GM12878 (cell line): ENCODE results near the gene S1PR4. TPM values are rescaled to one million over a fixed set of nuclear protein-coding genes. Genes with fewer than 3 reads are reported as not detected.

Experiments
- ATAC-seq: fragments of 200-7000 bp; cut with Tn5 transposase; 3 replicates; pipeline ENCODE4 v1.9.1; 2020; ENCODE audit warnings: mild to moderate bottlenecking, moderate library complexity
- BruUV-seq: library from RNA; stranded (reverse); fragments of 400-500 nt; replicated peaks from 2 replicates; lab custom pipeline; 2021; lab: Mats Ljungman, UMichigan
- CTCF ChIA-PET: fragments of 300-600 bp; sonication (Branson Sonifier 250); formaldehyde crosslinking; extraction: SDS; loops from one replicate; lab custom pipeline; 2021; ENCODE audit warnings: inconsistent platforms; lab: Yijun Ruan, JAX
- POLR2A ChIA-PET: fragments of 350-600 bp; formaldehyde crosslinking; extraction: SDS; loops from one replicate; lab custom pipeline; 2021; ENCODE audit warnings: inconsistent platforms; lab: Charles Lee
- RAD21 ChIA-PET: fragments of 300-600 bp; sonication (Branson Sonifier 250); formaldehyde crosslinking; loops from one replicate; lab custom pipeline; 2023; ENCODE audit warnings: antibody characterized with exemption; ENCODE audit not compliant: unreplicated experiment; lab: Charles Lee
- SMC1A ChIA-PET: fragments of 300-600 bp; sonication (Branson Sonifier 250); formaldehyde crosslinking; loops from one replicate; lab custom pipeline; 2023; ENCODE audit not compliant: unreplicated experiment, uncharacterized antibody; lab: Charles Lee
- DNase-seq: peaks from one replicate; pipeline ENCODE4 v3.0.0-alpha.2; 2011; ENCODE audit warnings: low read depth, low spot score
- FAIRE-seq: peaks from 3 replicates; lab custom pipeline; 2011; peaks lifted over from hg19 to GRCh38; lab: Jason Lieb, UNC
- H2AFZ ChIP-seq: 2 replicates; pipeline ENCODE4 v1.6.0; 2011; ENCODE audit warnings: low read depth, low read length, control low read depth; ENCODE audit not compliant: control insufficient read depth
- H3K27ac ChIP-seq: 2 replicates; pipeline ENCODE4 v1.5.1; 2011; ENCODE audit warnings: control low read depth; ENCODE audit not compliant: control insufficient read depth, insufficient read depth
- H3K27me3 ChIP-seq, 2 experiments: replicated peaks in 1 of 2; 2 replicates each; pipeline versions ENCODE4 v1.6.0 to v1.6.1; 2011; ENCODE audit warnings: low read length in 1 of 2; ENCODE audit not compliant: control insufficient read depth in 2 of 2, insufficient read depth in 2 of 2
- H3K36me3 ChIP-seq, 2 experiments: 2 replicates each; pipeline ENCODE4 v1.5.1; 2011; ENCODE audit warnings: low read length in 1 of 2; ENCODE audit not compliant: control insufficient read depth in 2 of 2, insufficient read depth in 2 of 2
- H3K4me1 ChIP-seq: 2 replicates; pipeline ENCODE4 v1.6.1; 2011; ENCODE audit warnings: mild to moderate bottlenecking, low read length, moderate library complexity, mixed read lengths; ENCODE audit not compliant: control insufficient read depth, insufficient read depth
- H3K4me2 ChIP-seq: 2 replicates; pipeline ENCODE4 v1.6.0; 2011; ENCODE audit warnings: control low read depth; ENCODE audit not compliant: control insufficient read depth, insufficient read depth
- H3K4me3 ChIP-seq: fragments of 200-600 bp; sonication (generic); 2 replicates; pipeline ENCODE4 v1.5.1; 2016
- H3K79me2 ChIP-seq: 2 replicates; pipeline ENCODE4 v1.6.0; 2011; ENCODE audit warnings: low read length; ENCODE audit not compliant: control insufficient read depth, insufficient read depth
- H3K9ac ChIP-seq: 2 replicates; pipeline ENCODE4 v1.8.0; 2011; ENCODE audit warnings: low read length, control low read depth, mixed read lengths; ENCODE audit not compliant: control insufficient read depth, insufficient read depth
- H3K9me3 ChIP-seq: replicated peaks from 3 replicates; pipeline ENCODE4 v1.5.1; 2011; ENCODE audit warnings: mild to moderate bottlenecking, low read length; ENCODE audit not compliant: control insufficient read depth, insufficient read depth
- H4K20me1 ChIP-seq: 2 replicates; pipeline ENCODE4 v1.6.0; 2011; ENCODE audit not compliant: control insufficient read depth, insufficient read depth
- CEBPB ChIP-seq, 2 experiments: fragments of 150-350 bp in 1 of 2; IDR thresholded peaks; 2 replicates each; pipeline ENCODE4 v1.6.1; 2012 to 2014; ENCODE audit warnings: low read depth in 2 of 2, low read length in 2 of 2, borderline replicate concordance in 1 of 2, inconsistent platforms in 1 of 2
- NR2C2 ChIP-seq: IDR thresholded peaks from 2 replicates; pipeline ENCODE4 v1.6.1; 2011; ENCODE audit warnings: borderline replicate concordance, low read depth; ENCODE audit not compliant: control insufficient read depth, insufficient read length
- POU2F2 ChIP-seq: IDR thresholded peaks from 3 replicates; pipeline ENCODE4 v1.6.1; 2011; ENCODE audit warnings: low read depth, mild to moderate bottlenecking, low read length, borderline replicate concordance
- RAD21 ChIP-seq: IDR thresholded peaks from 2 replicates; pipeline ENCODE4 v1.6.1; 2011; ENCODE audit warnings: mild to moderate bottlenecking, low read depth, low read length, moderate library complexity; ENCODE audit not compliant: insufficient read depth
- SMAD5 ChIP-seq: IDR thresholded peaks from 2 replicates; pipeline ENCODE4 v1.6.1; 2016; ENCODE audit warnings: antibody characterized with exemption, low read depth
- TCF7 ChIP-seq: IDR thresholded peaks from 2 replicates; pipeline ENCODE4 v1.6.1; 2014; ENCODE audit warnings: antibody characterized with exemption, borderline replicate concordance
- WGBS: methylation state at CpG from one replicate; pipeline ENCODE4 v1.1.6; 2016; ENCODE audit warnings: low lambda C conversion rate; ENCODE audit not compliant: insufficient replicate concordance, insufficient coverage; ENCODE audit errors: missing lambda C conversion rate; 5-methylcytosine and 5-hydroxymethylcytosine counted together
- in situ Hi-C: fragments of 300-500 bp; cut with MboI; formaldehyde crosslinking; loops from 9 replicates; pipeline ENCODE4 v1.14.3; 2018; ENCODE audit warnings: mixed read lengths
- intact Hi-C: fragments of 100-400 bp; cut with micrococcal nuclease; formaldehyde crosslinking; loops from one replicate; pipeline ENCODE4 v1.14.2; 2022; ENCODE audit not compliant: unreplicated experiment
- polyA plus RNA-seq, 11 experiments: library from polyadenylated mRNA; depleted of rRNA in 4 of 11; unstranded in 6 of 11; stranded (reverse) in 5 of 11; fragments of >200 nt; fragmentation: Nextera tagmentation in 4 of 11; fragmentation: Illumina TruSeq in 1 of 11; extraction: Ambion mirVana in 4 of 11; extraction: Trizol in 1 of 11; gene quantifications; 1 replicate in 1 of 11; 2 replicates in 10 of 11; pipeline versions ENCODE4 v1.2.1 to v1.2.3, GENCODE V29; 2011 to 2016; ENCODE audit warnings: inconsistent platforms in 2 of 11, missing spikeins in 2 of 11, low read depth in 1 of 11
- total RNA-seq, 4 experiments: library from RNA; depleted of rRNA in 3 of 4; stranded (reverse); fragments of >200 nt in 3 of 4; fragmentation: Illumina TruSeq in 1 of 4; extraction: Trizol in 1 of 4; gene quantifications; 2 replicates each; pipeline versions ENCODE4 v1.2.1 to v1.2.3, GENCODE V29; 2013 to 2021
- TF ChIP-seq, protein P1 (sequence below): fragments of 450-650 bp; IDR thresholded peaks from 2 replicates; pipeline ENCODE4 v1.6.1; 2017; ENCODE audit warnings: antibody characterized with exemption, mild to moderate bottlenecking, moderate library complexity
- TF ChIP-seq, protein P2 (sequence below): fragments of 450-650 bp; IDR thresholded peaks from 2 replicates; pipeline ENCODE4 v1.6.1; 2016; ENCODE audit warnings: mild to moderate bottlenecking, moderate library complexity, borderline replicate concordance
- TF ChIP-seq, protein P3 (sequence below), 3 experiments: IDR thresholded peaks in 2 of 3; conservative IDR thresholded peaks in 1 of 3; 2 replicates each; pipeline ENCODE4 v1.5.1; 2011; ENCODE audit warnings: low read depth in 3 of 3, low read length in 3 of 3, mild to moderate bottlenecking in 3 of 3, control low read depth in 2 of 3, moderate library complexity in 2 of 3, inconsistent platforms in 1 of 3, mixed read lengths in 1 of 3; ENCODE audit not compliant: control insufficient read depth in 2 of 3, insufficient read depth in 1 of 3; ENCODE audit errors: extremely low read depth in 1 of 3

S1PR4 gene
- total and polyA plus RNA-seq, 10 of the 15 experiments (the other 5 are each of a cell fraction or from before 2014, with no cell fraction given) = 0.19 to 57.7 (median 32.4) TPM; not detected in 1

DNA sequence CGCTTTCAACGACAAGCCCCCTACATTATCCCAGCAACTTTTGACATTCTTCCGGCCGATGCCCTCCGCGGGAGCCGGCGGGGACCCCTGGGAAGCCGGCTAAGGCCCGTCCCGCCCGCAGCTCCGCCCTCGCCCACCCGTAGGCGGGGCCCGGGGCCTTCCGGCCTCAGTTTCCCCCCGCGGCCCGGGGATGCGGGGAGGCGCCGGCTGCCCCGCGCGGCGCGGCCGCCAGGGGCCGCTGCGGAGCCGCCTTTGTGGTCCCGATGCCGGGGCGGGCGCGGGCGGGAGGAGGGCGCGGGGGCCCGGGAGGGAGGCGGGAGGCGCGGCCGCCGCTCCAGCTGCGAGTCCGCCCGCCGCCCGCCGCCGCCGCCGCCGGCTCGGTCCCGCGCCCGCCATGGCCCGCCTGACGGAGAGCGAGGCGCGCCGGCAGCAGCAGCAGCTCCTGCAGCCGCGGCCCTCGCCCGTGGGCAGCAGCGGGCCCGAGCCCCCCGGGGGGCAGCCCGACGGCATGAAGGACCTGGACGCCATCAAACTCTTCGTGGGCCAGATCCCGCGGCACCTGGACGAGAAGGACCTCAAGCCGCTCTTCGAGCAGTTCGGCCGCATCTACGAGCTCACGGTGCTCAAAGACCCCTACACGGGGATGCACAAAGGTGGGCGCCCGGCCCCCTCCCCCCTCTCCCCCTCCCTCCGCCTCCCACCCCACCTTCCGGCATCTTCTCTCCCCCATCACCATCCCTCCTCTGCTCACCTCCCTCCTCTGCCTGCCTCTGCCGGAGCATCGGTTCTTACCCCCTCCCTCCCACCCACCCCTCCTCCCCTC is 46.0 kb downstream of the S1PR4 start, which contains the start of gene CELF5:
Gene CELF5 (plus strand): TSS at position 316 of the 823 bp plus-strand sequence. CDS start 79 bp downstream, at position 395.
- intact Hi-C loops (no loop called here), in situ Hi-C loops (no loop called here)
- Histone ChIP-seq H3K9ac (no peak within 1 kb of the TSS), H3K4me2 (no peak within 1 kb of the TSS), H3K27ac (no peak within 1 kb of the TSS), H3K27me3 (peaks cover 0 to 2% of the 10 kb centered on the region in 2 experiments; a peak in 2 of 4 replicates), H3K36me3 (no peaks in the 10 kb centered on the region), H4K20me1 (no peaks in the 10 kb centered on the region), H3K79me2 (no peaks in the 10 kb centered on the region), H2AFZ (no peak within 1 kb of the TSS), H3K4me1 (no peaks in the 10 kb centered on the region), H3K4me3 (no peak within 1 kb of the TSS), H3K9me3 (no peaks in the 10 kb centered on the region)
- TF ChIP-seq, protein P1, sequence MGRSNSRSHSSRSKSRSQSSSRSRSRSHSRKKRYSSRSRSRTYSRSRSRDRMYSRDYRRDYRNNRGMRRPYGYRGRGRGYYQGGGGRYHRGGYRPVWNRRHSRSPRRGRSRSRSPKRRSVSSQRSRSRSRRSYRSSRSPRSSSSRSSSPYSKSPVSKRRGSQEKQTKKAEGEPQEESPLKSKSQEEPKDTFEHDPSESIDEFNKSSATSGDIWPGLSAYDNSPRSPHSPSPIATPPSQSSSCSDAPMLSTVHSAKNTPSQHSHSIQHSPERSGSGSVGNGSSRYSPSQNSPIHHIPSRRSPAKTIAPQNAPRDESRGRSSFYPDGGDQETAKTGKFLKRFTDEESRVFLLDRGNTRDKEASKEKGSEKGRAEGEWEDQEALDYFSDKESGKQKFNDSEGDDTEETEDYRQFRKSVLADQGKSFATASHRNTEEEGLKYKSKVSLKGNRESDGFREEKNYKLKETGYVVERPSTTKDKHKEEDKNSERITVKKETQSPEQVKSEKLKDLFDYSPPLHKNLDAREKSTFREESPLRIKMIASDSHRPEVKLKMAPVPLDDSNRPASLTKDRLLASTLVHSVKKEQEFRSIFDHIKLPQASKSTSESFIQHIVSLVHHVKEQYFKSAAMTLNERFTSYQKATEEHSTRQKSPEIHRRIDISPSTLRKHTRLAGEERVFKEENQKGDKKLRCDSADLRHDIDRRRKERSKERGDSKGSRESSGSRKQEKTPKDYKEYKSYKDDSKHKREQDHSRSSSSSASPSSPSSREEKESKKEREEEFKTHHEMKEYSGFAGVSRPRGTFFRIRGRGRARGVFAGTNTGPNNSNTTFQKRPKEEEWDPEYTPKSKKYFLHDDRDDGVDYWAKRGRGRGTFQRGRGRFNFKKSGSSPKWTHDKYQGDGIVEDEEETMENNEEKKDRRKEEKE = no peak
- TF ChIP-seq TCF7 = no peak
- TF ChIP-seq, protein P2, sequence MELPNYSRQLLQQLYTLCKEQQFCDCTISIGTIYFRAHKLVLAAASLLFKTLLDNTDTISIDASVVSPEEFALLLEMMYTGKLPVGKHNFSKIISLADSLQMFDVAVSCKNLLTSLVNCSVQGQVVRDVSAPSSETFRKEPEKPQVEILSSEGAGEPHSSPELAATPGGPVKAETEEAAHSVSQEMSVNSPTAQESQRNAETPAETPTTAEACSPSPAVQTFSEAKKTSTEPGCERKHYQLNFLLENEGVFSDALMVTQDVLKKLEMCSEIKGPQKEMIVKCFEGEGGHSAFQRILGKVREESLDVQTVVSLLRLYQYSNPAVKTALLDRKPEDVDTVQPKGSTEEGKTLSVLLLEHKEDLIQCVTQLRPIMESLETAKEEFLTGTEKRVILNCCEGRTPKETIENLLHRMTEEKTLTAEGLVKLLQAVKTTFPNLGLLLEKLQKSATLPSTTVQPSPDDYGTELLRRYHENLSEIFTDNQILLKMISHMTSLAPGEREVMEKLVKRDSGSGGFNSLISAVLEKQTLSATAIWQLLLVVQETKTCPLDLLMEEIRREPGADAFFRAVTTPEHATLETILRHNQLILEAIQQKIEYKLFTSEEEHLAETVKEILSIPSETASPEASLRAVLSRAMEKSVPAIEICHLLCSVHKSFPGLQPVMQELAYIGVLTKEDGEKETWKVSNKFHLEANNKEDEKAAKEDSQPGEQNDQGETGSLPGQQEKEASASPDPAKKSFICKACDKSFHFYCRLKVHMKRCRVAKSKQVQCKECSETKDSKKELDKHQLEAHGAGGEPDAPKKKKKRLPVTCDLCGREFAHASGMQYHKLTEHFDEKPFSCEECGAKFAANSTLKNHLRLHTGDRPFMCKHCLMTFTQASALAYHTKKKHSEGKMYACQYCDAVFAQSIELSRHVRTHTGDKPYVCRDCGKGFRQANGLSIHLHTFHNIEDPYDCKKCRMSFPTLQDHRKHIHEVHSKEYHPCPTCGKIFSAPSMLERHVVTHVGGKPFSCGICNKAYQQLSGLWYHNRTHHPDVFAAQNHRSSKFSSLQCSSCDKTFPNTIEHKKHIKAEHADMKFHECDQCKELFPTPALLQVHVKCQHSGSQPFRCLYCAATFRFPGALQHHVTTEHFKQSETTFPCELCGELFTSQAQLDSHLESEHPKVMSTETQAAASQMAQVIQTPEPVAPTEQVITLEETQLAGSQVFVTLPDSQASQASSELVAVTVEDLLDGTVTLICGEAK = no peak
- TF ChIP-seq NR2C2 = no peak
- TF ChIP-seq POU2F2 = no peak
- TF ChIP-seq CEBPB (IDR thresholded peaks at IDR 0.05; ENCODE audit: borderline replicate concordance in 1 of 2, low read depth in 2 of 2, low read length in 2 of 2) = no peak
- TF ChIP-seq, protein P3, sequence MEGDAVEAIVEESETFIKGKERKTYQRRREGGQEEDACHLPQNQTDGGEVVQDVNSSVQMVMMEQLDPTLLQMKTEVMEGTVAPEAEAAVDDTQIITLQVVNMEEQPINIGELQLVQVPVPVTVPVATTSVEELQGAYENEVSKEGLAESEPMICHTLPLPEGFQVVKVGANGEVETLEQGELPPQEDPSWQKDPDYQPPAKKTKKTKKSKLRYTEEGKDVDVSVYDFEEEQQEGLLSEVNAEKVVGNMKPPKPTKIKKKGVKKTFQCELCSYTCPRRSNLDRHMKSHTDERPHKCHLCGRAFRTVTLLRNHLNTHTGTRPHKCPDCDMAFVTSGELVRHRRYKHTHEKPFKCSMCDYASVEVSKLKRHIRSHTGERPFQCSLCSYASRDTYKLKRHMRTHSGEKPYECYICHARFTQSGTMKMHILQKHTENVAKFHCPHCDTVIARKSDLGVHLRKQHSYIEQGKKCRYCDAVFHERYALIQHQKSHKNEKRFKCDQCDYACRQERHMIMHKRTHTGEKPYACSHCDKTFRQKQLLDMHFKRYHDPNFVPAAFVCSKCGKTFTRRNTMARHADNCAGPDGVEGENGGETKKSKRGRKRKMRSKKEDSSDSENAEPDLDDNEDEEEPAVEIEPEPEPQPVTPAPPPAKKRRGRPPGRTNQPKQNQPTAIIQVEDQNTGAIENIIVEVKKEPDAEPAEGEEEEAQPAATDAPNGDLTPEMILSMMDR (IDR thresholded peaks at IDR 0.05 in 2 of 3, conservative IDR thresholded peaks at IDR 0.05 in 1 of 3; ENCODE audit: control insufficient read depth in 2 of 3, extremely low read depth in 1 of 3, insufficient read depth in 1 of 3, low read depth in 3 of 3, low read length in 3 of 3) = peak; percentile 33 to 51 (median 35); a peak in 5 of 6 replicates
- TF ChIP-seq SMAD5 = no peak
- peak; percentile 42 for TF ChIP-seq RAD21
- POLR2A ChIA-PET = no interaction called here
- DNase-seq (no peak), ATAC-seq (peak; percentile 64), FAIRE-seq (no peak)
- 9% methylated on average over 40 of the region's 94 CpGs for WGBS
- SMC1A ChIA-PET = no interaction called here
- CTCF ChIA-PET = interaction anchor here (0.5 to 0.7 kb wide), 2 partner anchors 51 to 524 kb away, joined by 3 read pairs; no protein-coding TSS in a partner anchor
- RAD21 ChIA-PET = no interaction called here
- BruUV-seq = no TSS peak
